Measurements from ENCODE around the gene TGM4.

TGM4 gene

DNA sequence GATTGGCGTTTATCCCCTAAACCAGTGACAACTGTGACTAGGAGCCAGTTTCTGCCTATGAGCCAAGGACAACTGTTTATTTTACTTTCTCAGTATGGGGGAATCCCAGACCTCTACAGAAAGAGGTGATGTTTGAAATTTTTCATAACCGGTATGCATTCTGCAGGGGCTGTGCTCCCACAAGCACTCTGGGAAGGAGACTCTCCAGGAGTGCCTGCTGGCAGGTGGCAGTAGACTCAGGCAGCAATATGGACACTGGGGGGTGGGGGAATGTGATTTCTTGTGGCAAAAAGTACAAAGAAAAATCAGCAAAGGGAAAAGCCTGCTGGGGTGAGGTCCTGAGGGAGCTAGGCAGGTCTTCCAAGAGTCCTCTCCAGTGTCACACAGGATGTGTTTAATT, 5.9 kb downstream of the TGM4 start:
- no peak for DNase-seq (ENCODE audit: low read depth)

DNA sequence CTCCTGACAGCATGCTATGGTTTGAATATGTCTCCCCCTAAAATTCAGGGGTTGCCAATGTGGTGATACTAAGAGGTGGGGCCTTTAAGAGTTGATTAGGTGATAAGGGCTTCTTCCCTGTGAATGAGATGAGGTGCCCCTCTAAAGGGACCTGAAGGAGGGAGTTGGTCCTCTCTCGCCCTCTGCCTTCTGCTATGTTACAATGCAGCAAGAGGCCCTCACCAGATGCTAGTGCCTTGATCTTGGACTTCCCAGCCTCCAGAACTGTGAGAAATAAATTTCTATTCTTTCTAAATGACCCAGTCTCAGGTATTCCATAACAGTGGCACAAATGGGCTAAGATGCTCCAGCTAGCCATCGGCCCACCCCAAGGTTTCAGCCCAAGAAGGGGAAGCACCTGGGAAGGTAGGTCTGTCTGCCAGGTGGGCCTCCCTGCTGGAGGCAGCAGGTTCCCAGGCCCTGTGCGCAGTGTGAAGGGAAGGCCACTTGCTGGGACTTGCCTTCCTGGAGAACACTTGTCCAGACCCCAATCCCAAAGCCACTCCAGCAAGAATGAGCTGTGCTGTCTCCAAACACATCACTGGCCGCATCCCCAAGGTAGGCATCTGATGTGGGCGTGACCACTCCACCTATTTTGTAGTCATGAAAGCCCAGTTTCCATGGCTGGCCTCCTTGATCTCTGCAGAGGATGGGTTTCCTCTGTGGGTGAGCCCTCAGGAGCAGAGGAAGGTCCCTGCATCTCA, 9.0 kb downstream of the TGM4 start:
- DNase-seq (ENCODE audit: low read depth): no peak

DNA sequence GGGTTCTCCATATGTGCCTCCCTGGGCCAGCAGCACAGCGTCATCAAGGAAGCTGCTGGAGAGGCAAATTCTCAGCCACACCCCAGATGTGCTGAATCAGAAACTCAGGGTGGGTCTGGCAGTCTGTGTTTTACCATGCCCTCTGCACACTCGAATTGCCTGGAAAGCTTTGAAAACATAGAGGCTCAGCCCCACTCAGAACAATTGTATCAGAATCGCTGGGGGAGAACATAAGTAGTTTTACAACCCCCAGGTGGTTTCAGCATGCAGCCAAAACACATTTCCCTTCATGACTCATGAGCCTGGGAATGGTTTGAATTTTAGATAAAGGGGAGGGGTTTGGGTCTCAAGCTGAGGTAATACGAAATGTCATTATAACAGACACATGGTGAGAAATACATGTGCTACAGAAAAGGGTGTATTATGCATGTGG, 9.6 kb downstream of the TGM4 start:
- no peak for DNase-seq (ENCODE audit: low read depth)

DNA sequence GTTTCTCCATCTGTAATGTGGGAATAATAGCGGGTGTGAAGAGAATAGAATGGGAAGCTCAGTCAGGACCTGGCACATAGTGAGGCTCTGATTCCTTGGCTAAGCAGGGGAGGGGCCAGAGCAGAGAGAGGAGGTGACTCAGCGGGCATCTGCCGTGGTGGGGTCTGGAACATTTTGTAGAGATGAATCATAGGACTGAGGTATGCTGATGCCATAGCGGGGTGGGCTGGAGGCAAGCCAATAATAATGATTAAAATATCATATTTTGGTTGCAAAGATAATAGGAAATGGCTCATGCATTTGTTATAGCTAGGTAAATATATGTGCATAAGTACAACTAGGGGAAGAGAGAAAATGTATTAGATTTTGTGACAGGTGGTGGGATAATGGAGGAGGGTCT, 11.2 kb downstream of the TGM4 start:
- no peak for DNase-seq (ENCODE audit: low read depth)

DNA sequence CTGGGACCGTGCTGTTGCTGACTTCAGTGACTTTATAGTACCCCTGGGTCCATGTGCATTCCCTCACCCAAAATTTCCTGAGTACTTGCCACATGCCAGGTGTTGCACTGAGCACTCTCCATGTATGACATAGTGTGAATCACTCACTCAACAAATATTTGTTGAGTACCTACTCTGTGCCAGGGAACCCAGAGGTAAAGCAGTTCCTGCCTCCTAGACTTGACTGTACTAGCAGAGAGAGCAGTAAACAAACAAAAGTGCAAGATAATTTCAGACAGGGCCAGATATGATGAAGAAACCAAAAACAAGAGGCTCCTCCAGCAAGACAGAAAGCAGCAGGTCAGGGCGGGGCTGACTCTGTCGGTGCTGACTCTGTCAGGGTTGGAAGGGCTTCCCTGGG, 12.2 kb downstream of the TGM4 start:
- no peak for DNase-seq (ENCODE audit: low read depth)

DNA sequence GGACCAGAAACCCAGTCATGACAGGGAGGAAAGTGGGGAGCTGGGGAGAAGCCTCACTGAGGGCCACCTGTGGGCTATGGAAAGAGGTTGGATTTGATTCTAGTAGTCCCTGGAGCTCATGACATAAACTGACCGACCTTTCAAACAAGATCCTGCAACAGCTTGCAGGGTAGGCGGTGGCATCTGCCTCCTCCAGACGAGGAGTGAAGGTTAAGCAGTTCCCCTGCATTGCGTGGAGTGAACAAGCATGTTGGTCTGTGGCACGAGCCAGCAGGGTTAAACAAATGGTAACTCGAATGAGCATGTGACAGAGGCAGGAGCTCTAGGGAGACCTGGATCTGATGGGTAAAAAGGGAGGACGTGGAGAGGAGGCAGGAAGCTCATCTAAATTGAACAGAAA, 12.7 kb downstream of the TGM4 start:
- no peak for DNase-seq (ENCODE audit: low read depth)

GRCh38 chr3:44890258-44890657, 15.8 kb downstream of the TGM4 start:
- no peak for DNase-seq (ENCODE audit: low read depth)

DNA sequence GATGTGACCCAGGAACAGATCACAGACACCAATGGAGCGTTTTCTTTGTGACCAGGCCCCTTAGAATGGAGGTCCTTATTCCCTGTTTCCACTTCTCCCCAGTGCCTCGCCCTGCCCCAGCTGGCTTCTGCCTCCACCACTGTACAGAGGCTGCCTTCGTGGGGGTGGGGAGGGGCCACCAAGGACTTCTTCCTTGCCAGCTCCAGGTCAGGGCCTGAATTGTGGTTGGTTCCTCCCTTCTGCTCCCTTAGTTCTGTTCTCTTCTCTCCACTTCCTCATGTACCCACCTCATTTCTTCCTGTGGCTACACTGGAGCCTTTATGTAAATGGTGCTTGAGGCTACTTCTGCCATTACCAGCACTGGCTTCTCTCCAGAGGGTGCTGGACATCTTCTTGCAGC, 16.4 kb downstream of the TGM4 start:
- no peak for DNase-seq (ENCODE audit: low read depth)

DNA sequence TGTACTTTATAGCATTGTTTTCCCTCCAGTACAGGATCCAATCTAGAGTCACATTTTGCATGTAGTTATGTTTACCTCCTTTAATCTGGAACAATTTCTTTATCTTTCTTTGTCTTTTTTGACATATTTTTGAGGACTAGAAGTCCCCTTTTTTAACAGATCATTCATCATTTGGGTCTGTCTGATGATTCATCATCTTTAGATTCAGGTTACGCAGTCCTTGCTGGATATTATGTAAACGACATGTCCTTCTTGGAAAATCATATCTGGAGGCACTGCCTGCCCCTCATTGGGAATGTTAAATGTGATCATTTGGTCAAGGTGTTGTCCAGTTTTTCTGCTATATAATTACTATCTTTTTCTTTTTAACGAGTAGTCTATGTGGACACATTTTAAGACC, 18.3 kb downstream of the TGM4 start:
- DNase-seq (ENCODE audit: low read depth): no peak

DNA sequence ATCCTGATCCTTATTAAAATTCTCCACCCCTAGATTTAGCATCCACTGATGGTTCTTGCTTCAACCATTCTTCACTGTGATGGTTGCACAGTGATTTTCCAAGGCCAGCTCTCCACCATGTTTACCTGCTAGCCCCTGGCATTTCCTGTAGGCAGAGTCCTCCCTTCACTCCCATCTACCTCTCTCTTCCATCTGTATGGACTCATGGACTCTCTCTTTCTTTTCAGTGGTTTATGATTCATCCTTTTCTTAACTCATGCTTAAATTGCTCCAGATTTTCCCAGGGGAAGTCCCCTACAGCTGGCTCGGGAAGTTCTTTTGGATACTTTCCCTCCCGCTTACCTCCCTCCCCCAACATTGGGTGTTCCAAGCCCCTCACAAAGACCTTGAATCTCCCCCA, 18.7 kb downstream of the TGM4 start:
- DNase-seq (ENCODE audit: low read depth): no peak

GRCh38 chr3:44894485-44894884, 20.1 kb downstream of the TGM4 start:
- DNase-seq (ENCODE audit: low read depth): no peak

- DNase-seq (ENCODE audit: low read depth): no peak
These were observed 22.0 kb downstream of the TGM4 start for GRCh38 chr3:44896440-44896839.

- DNase-seq (ENCODE audit: low read depth): no peak
These were observed 25.4 kb downstream of the TGM4 start for GRCh38 chr3:44899683-44900367.

GRCh38 chr3:44902628-44903027, 28.2 kb downstream of the TGM4 start:
- DNase-seq (ENCODE audit: low read depth): no peak

DNA sequence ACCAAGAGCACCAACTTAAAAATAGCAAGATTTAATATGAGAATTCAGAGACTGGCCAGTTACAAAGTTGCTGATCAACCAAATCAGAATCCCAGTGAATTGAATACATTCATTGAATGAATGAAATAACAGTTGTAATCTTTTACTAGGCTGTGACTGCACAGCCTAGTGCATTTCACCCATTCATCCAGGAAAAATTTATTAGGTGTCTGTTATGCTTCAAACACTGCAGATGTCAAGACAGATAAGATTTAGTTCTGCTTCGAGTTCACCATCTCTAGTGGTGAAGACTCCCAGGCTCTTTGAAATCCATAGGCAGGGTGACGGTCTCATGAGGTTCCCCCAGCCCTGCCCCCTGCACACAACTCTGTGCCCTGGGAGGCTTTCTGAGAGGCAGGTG, 28.9 kb downstream of the TGM4 start:
- DNase-seq (ENCODE audit: low read depth): no peak

DNA sequence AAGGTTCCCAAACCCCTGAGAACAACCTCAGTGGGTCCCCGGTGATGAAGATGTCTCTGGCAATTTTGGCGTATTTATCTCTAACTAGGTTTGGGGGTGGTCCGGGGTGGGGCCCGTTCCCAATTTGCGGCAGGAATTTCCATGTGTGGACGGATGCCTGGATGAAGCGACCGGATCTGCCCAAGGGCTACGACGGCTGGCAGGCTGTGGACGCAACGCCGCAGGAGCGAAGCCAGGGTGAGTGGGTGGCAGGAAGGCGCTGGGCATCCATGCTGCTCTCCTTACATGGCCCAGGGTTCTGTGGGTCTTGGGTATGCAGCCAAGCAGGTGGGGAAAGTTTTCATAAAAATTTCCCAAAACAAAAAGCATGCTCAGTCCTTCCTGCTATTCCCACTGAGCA, 29.3 kb downstream of the TGM4 start:
- DNase-seq (ENCODE audit: low read depth): no peak

DNA sequence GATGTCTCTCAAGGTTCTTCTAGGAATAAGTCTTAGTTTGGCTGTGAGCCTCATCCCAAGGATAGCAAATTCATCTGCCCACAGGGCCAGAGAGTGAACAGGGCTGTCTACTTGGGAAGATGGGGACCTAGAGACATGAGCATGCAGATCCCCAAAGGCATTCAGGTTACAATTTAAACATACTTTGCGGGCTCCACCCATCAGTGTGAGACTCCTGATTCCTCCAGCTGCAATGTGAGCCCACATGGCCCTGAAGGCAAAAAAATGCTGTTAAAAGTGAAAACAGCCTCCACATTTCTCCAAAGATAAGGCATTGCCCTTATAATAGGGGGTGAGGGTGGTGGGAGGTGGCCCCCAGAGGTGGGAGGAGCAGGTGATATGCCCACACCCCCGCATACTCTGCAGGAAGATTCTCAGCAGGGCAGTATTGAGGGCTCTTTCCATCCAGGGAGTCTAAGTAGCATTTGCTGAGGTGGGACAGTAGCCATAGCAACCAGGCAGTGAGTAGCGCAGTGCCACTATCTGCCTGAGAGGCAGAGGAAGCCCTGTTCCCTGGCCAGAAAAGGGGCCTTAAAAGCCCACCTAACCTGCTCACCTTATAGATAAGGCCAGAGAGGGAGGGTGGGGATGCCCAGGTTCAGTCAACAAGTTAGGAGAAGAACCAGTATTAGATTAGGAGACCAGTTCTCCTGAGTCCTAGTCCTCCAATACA, 31.2 kb downstream of the TGM4 start:
- no peak for DNase-seq (ENCODE audit: low read depth)

GRCh38 chr3:44906997-44907396, 32.6 kb downstream of the TGM4 start:
- no peak for DNase-seq (ENCODE audit: low read depth)

DNA sequence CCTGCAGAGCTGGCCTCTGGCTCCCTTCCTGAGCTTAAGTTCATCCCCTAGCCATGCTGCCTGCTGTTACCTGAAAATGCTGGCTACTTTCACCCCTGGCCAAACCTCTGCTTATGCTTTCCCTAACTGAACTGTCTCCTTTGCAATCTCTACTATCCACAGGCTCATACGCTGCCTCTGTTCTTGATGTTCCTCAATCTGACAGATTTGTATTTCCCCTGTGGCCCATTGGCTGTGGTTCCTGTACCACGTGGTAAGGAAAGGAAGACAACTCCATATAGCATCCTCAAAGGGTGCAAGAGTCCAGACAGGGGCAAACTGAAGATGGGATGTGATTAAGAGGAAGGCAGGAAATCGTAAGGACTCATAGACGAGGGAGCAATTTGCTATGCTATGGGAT, 33.2 kb downstream of the TGM4 start:
- no peak for DNase-seq (ENCODE audit: low read depth)

- no peak for DNase-seq (ENCODE audit: low read depth)
These were observed 34.7 kb downstream of the TGM4 start for GRCh38 chr3:44909063-44909462.

DNA sequence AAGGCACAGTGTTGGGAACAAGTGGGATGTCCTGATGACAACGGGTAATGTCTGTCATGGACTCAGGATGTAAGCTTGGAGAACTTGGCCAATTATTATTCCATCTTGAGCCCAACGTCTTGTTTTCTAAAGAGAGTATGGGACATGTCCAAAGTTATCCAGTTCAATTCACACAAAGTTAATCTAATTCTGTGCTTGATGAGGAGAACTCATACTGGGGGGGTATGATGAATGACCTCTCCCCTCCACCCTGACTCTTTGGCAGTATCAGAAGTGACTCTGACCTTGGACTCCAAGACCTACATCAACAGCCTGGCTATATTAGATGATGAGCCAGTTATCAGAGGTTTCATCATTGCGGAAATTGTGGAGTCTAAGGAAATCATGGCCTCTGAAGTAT, 36.3 kb downstream of the TGM4 start:
- no peak for DNase-seq (ENCODE audit: low read depth)

- peak; percentile 26 for DNase-seq (ENCODE audit: low read depth)
These were observed 39.6 kb downstream of the TGM4 start for GRCh38 chr3:44913868-44914468.

GRCh38 chr3:44914936-44915335, 40.5 kb downstream of the TGM4 start:
- no peak for DNase-seq (ENCODE audit: low read depth)
